Astrocyte (in vitro differentiated cells and primary cell): ENCODE data around the gene LSG1.

Experiments
- EZH2 ChIP-seq: IDR thresholded peaks from 2 replicates; pipeline ENCODE4 v1.6.1; 2012; ENCODE audit warnings: mild to moderate bottlenecking, low read length, inconsistent platforms; ENCODE audit not compliant: insufficient read depth
- TF ChIP-seq, protein P1 (sequence below): IDR thresholded peaks from 2 replicates; pipeline ENCODE4 v1.5.1; 2011; ENCODE audit warnings: low read depth, mild to moderate bottlenecking, inconsistent platforms, low read length, moderate library complexity; ENCODE audit not compliant: insufficient read depth

DNA sequence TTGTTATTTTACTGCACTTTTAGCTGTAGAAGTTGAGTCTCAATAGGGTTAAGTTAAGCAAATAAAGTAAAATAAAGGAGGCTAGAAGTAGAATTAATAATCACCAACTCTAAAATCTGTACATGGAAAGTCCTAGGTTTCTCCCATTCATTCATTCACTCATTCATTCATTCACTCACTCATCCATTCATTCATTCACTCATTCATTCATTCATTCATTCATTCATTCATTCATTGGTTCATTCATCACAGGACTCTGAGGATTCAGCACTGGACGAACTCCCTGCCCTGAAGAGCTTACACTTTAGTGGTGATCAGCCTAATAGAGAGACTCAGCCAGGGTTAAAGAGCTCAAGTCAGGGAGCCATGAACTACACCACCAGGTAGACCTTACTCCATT is 4.5 kb upstream of the LSG1 start:
- TF ChIP-seq EZH2, result no peak
- TF ChIP-seq, protein P1, sequence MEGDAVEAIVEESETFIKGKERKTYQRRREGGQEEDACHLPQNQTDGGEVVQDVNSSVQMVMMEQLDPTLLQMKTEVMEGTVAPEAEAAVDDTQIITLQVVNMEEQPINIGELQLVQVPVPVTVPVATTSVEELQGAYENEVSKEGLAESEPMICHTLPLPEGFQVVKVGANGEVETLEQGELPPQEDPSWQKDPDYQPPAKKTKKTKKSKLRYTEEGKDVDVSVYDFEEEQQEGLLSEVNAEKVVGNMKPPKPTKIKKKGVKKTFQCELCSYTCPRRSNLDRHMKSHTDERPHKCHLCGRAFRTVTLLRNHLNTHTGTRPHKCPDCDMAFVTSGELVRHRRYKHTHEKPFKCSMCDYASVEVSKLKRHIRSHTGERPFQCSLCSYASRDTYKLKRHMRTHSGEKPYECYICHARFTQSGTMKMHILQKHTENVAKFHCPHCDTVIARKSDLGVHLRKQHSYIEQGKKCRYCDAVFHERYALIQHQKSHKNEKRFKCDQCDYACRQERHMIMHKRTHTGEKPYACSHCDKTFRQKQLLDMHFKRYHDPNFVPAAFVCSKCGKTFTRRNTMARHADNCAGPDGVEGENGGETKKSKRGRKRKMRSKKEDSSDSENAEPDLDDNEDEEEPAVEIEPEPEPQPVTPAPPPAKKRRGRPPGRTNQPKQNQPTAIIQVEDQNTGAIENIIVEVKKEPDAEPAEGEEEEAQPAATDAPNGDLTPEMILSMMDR, result no peak
